HT1080 (cell line): ENCODE results near the gene ATRIP. TPM values are rescaled to one million over a fixed set of nuclear protein-coding genes. Genes with fewer than 3 reads are reported as not detected.
"Not testable (repeated sequence)": the region's sequence is repeated elsewhere in the genome, so short reads cannot be mapped to it uniquely, and the experiment has no call there.

Experiments
- DNase-seq: peaks from one replicate; pipeline ENCODE4 v3.0.0-alpha.2; 2015; ENCODE audit warnings: low read depth
- total RNA-seq: library from RNA; depleted of rRNA; stranded (reverse); fragments of >200 nt; shearing (Covaris generic); gene quantifications from 2 replicates; pipeline ENCODE4 v1.2.3, GENCODE V29; 2014

The ATRIP gene
- total RNA-seq, 1 experiment from 2014 or later: 29.2 TPM

DNA sequence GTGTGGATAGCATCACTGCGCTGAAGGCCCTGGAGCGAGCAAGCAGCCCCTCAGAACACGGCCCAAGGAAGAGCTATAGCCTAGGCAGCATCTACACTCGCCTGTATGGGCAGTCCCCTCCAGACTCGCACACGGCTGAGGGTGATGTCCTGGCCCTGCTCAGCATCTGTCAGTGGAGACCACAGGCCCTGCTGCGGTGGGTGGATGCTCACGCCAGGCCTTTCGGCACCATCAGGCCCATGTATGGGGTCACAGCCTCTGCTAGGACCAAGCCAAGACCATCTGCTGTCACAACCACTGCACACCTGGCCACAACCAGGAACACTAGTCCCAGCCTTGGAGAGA is 20.5 kb downstream of the ATRIP start:
- DNase-seq: no peak

DNA sequence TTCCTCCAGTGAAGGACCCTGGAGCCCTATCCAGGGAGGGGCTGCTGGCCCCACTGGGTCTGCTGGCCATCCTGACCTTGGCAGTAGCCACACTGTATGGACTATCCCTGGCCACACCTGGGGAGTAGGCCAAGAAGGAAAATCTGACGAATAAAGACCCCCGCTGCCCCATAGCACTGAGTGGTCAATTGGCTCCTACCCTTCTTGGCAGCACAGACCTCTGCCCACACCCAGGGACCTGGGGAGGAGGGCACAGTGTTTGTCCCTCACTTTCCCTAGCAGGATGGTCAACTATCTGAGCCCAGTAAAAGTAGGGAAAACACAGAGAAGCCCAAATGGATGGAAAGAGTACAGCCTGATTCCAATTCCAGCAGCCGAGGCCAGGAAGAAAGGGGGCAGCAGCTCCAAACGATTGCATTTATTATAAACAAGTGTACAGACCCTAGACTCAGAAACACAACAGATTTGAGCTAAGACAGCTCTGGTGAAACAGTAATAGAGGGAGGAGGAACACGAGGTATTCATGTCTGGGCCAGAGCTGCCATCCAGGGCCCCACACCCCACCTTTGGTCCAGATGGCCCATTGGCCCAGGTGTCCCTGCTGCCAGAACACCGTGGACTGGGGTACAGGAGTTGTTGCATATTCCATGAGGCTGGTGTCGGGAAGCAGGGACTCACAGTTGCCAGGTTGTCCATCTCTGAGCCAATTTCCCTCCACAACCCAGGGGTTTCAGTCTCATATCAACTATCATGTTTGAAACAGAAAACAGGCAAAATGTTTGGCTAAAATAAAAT is 21.1 kb downstream of the ATRIP start:
- no peak for DNase-seq

DNA sequence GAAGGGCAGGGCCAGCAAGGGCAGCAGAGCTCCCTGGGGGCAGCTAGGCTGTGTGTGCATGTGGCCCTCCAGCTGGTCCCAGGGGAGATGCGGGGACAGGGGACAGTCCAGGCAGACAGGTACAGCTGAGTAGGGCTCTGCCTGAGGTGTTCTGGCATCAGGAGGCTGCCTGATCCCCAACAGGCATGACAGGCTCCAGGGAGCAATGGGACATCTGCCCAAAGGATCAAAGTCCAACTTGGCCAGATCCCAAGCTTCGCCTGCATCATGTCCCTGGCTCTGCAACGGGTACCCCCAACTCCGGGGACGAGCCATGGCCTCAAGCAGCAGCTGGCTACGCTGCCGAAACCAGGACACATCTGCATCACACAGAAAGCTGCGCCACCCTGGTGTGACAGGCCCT is 21.8 kb downstream of the ATRIP start:
- no peak for DNase-seq

DNA sequence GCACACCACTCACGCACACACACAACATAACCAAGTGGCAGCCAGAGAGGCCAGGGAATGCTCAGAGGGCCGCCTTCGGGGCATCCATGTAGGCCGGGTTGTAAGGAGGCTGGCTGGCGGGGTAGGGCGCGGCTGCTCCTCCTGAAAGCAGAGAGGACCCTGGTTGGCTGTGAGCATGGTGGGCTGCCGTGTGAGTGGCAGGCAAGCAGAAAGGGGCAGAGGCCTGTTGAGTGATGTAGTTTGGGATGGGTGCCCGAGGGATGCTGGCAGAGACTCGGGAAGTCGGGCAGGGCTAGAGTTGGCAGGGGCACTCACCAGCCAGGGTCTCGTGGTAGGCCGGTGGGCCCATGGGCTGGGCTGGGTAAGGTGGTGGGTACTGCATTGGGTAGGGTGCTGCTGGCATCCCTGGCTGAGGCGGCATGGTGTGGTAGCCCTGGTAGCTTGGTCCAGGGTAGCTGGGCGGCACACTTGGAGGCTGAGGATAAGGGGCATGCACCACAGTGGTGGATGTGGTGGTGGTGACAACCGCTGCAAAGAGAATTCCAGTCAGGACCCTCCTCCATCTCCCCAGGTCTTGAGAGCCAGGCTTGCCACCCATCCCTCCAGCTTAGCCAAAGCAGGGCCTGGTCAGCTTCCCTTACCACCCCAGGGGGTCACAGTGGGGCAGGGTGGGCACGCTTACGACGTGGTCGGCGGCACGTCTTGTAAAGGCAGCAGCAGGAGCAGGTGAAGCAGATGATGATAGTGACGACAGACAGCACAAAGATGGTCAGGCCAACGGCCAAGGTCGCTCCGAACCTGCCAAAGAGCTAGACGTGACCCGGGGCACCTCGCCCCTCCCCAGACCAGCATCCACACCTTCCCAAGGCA is 22.7 kb downstream of the ATRIP start:
- no peak for DNase-seq

DNA sequence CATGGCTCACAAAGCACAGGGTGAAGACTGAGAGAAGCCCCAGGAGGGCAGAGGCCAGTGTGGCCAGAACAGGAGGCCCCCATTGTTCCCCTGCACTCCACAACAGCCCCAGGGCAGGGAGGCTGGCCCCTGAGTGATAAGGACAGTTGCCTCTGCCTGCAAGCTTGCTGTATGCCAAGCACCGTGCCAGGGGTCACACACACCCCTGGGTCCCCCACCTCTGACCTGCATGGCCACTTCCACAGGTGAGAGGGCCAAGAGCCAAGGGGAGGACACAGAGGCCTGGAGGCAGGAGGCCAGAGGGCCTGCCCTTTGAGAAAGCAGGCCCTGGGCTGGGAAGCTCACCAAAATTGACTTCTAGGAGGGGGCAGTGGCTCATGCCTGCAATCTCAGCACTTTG is 23.7 kb downstream of the ATRIP start:
- DNase-seq: no peak

DNA sequence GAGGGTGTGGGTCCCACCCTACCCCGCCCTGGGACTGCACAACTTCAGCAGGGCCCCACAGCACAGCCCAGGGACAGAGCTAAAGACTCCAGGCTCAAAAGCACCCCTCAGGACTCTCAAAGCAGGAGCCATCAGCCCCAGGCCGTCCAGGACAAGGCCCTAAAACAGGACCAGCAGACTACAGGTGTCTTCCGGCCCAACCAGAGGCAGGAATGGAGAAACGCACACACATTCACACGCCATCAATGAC is 26.1 kb downstream of the ATRIP start:
- DNase-seq: no peak

DNA sequence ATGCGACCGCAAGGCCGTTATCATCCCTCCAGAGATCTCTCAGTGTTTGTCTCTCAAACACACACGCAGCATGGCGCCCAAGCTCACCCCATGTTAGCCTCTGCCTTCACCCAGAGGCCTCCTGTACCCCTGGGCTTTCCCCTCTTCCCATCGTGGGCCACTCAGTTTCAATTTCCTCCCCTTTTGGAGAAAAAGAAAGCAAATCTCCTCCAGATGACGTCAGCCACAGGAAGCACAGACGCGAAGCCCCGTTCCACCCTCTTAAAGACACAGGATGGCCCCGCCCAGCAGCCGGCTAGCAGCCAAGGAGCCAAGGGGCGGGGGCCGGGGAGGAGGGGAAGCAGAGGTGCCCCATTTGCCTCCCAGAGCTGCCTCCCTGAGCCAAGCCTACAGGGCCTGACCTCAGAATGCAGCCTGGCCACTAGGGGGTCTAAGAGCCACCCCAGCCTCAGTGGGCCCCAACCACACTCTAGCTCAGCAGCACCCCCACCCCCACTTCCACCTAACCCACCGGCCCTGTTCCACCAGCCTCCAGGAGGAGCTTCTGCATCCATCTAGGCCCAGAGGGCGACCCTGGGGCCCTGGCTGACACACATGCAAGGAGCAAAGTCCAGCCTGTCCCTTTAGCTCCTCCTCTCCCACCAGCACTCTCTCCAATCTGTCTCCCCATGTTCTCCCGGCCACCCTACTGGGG is 26.5 kb downstream of the ATRIP start:
- DNase-seq: peak; percentile 94

DNA sequence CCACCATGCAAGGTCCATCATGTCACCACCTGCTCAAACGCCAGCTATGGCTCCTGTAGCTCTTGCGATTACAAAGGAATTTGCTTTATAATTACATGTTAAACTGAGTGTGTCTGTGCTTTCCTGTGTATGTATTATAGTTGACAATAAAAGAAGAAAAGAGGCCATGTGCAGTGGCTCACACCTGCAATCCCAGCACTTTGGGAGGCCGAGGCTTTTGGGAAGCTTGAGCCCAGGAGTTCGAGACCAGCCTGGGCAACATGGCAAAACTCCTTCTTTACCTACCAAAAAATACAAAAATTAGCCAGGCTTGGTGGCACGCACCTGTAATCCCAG is 27.0 kb downstream of the ATRIP start:
- DNase-seq: no peak

DNA sequence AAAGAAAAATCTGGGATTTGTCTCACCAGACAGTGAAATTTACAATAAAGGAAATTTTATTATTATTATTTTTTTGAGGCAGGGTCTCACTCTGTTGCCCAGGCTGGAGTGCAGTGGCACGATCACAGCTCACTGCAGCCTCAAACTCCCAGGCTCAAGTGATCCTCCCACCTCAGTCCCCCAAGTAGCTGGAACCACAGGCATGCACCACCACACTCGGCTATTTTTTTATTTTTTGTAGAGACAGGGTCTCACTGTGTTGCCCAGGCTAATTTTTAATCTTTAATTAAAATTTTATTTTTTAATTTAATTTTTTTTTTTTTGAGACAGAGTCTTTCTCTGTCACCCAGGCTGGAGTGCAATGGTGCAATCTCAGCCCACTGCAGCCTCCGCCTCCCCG is 27.5 kb downstream of the ATRIP start:
- not testable (repeated sequence) for DNase-seq

DNA sequence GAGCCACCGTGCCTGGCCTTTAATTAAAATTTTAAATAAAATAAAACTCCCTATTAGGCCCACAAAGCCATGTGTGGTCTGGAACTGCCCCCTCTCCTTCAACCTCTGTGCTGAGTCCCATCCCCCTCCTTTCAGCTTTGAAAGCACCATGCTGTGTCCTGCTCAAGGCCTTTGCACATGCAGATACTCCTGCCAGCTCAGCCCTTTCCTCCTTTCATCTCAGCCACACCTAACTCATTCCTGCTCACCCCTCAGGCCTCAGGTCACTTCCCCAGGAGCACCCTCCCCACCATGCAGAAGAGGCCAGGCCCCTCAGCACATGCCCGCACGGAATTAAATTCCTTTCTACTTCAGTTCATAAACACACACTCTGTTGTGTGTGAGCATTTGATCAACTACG is 28.1 kb downstream of the ATRIP start:
- no peak for DNase-seq

DNA sequence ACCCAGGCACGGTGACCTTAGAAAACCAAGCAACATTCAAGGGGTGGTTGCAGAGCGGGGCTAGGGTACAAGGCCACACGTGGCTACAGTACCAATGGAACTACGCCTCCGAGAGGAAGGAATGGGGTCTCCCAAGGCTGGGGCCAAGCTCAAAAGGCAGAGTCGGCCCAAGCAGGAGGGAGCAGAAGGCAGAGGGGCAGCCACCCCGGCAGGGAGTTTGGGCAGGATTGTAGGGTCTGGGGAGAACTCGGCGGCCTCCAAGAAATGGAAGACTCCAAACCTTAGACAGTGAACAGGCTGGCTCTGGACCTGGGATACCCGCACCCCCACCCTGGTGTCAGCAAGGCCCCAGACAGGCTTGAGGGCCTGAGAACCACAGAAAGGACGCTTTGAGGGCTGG is 28.7 kb downstream of the ATRIP start:
- no peak for DNase-seq

DNA sequence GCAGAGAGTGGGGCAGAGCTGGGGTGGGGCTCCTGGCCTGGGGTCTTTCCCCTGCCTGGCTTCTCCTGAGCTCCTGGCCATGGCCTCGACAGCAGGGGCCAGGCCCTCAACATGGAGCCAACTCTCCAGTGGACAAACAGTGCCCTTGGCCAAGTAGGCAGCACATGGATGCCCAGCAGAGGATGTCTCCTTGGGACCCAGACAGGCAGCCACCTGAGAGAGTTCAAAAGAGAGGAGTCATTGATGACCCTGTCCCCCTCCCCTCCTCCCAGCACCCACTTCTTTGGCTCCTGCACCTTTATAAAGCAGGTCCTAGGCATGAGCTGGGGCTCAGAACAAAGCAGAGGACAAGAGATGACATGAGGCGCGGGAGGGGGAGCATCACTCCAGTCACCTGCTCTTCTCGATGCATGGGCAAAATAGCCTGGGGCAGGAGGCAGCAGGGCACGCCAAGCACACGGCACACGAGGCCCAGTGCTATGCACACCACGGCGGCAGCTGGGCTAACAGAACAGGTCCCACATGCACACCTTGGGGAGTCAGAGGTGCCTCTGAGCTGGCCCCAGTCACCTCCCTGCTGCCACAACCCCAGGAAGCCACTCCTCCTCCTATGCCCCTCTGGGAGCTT is 30.0 kb downstream of the ATRIP start:
- no peak for DNase-seq

DNA sequence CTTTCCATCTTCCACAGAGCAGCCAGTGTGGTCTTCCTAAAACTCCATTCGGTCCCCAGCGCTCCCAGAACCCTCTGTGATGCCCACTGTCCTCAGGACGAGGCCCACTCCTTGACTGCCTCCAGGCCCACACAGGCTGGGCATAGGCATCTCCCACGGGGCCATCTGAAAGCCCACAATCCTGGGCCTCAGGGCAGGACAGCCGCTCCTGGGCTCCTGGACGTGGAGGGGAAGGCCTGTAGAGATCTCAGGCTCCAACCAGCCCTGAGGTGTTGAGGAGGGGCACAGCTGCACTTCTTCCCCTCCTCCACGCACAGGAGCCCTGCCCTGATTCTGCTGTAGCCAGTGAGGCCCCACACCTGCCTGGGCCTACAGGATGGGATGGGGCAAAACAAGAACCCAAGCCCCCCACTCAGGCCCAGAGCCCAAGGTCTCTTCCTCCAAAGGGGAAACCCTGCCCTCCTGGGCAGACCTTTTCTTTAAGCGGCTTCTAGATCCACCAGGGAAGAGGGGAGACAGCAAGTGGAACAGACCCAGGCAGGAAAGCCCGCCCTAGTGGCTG is 31.5 kb downstream of the ATRIP start:
- no peak for DNase-seq

DNA sequence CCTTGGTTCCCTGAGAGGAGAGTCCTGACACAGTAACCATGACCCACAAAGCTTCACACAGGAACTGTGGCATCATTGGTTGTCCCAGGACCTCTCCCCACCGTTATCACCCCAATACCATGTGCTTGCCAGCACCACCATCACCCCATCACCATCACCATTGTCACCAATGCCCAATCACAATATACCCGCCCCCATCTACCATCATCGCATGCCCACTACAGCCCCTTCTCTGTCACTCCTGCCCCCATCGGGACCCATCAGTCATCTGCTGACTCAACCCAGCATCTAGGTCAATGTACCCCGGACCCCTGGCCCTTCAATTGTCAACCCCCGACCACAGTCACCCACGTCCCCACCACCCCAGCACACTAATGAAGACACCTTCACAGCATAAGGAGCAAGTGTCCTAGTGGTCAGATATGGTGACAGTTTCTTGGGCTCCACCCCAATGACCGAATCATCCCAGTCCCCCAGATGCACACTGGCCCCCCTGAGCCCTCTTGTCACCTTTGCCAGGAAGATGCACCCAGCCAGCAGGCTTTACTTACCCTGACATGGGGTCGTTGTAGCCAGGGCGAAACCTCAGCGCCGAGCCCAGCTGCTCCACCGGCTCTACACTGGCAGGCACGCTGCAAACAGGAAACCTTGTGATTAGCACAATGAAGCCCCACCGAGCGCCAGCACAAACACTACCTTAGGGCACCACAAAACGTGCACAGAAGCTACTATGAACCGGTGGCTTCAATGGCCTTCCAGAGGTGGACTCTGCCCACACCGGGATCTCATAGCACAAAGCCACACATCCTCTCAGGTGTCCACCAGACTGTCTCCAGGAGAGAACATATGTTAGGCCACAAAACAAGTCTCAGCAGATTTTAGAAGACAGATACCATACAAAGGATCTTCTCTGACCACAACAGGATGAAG is 32.4 kb downstream of the ATRIP start:
- DNase-seq: no peak

DNA sequence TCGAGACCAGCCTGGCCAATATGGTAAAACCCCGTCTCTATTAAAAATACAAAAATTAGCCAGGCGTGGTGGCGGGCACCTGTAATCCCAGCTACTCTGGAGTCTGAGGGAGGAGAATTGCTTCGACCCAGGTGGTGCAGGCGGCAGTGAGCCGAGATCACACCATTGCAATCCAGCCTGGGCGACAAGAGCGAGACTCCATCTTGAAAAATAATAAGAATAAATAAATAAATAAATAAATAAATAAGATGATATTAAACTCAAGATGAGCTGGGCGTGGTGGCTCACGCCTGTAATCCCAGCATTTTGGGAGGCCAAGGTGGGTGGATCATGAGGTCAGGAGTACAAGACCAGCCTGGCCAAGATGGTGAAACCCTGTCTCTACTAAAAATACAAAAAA is 34.4 kb downstream of the ATRIP start:
- not testable (repeated sequence) for DNase-seq

DNA sequence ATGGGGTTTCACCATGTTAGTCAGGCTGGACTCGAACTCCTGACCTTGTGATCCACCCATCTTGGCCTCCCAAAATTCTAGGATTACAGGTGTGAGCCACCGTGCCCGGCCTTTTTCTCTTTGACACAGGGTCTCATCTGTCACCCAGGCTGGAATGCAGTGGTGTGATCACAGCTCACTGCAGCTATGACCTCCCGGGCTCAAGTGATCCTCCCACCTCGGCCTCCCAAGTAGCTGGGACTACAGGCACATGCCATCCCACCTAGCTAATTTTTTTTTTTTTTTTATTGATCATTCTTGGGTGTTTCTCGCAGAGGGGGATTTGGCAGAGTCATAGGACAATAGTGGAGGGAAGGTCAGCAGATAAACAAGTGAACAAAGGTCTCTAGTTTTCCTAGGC is 36.3 kb downstream of the ATRIP start:
- DNase-seq: not testable (repeated sequence)

DNA sequence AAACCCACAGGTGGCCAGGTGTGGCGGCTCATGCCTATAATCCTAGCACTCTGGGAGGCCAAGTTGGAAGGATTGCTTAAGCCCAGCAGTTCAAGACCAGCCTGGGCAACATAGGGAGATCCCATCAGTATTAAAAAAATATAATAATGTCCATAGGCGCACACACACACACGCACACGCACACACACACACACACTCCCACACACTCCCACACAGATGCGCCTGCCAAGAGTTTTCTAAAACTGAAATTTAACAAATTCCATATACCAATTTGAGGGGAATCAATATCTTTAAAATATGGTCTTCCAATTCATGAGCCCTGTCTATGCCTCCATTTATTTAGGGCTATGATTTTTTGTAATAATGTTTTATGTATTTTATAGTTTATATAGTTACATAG is 40.4 kb downstream of the ATRIP start:
- DNase-seq: no peak

DNA sequence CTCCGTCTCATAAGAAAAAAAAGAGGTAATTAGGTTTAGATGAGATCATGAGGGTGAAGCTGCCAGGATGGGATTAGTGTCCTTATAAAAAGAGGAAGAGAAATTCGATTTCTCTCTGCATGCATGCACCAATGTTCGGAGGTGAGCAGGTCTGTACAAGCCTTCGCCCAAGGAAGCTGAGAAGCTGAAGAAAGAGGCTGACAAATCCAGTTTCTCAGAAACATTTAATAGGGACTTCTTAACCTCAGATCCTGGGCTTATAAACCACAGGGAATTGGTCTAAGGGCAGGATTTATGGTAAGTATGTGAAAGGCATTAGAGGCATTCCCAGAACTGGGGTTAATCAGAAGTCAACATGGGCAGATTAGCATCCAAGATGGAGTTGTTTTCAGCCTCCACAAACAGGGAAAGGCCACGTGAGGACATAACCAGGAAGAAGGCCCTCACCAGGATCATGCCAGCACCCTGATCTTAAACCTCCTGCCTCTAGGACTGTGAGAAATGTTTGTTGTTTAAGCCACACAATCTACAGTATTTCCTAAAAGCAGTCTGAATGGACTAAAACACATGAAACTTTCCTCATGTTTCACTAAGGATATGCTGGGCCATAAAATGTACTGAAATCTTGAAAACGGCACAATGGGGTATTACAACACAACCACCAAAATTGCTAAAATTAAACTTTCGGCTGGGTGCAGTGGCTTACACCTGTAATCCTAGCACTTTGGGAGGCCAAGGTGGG is 46.1 kb downstream of the ATRIP start:
- no peak for DNase-seq

DNA sequence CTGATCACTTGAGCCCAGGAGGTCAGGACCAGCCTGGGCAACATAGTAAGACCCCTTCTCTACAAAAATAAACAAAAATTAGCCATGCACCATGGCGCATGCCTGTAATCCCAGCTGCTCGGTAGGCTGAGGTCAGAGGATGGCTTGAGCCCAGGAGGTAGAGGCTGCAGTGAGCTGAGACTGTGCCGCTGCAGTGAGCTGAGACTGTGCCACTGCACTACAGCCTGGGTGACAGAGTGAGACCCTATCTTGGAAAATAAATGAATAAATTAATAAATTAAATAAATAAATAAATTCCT is 46.6 kb downstream of the ATRIP start:
- DNase-seq: no peak

DNA sequence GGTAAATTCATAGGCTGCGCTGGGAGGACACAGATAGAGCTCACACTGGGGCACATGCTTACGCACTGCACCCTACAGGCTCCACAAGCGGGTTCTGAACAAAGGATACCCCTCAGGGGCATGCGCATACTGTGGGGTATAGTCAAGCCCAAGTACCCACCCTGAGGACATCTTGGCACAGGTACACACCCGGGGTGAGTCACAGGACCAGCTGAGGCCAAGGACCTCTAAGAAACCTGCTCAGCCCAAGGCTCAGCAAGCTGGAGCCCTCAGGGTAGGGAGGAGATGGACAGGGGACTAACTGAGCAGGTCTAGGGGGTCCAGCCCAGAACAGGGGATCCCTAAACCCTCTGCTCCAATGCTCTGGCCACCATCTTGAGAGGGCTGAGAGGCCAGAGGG is 54.1 kb downstream of the ATRIP start:
- no peak for DNase-seq
